HG02588 (cell line): ENCODE measurements around the gene LEFTY2.
"Not testable (repeated sequence)": the region's sequence is repeated elsewhere in the genome, so short reads cannot be mapped to it uniquely, and the experiment has no call there.

ENCODE experiments used
- ATAC-seq: cut with Tn5 transposase; IDR thresholded peaks from one replicate; pipeline ENCODE4 v1.9.1; 2021; ENCODE audit warnings: mild to moderate bottlenecking, moderate library complexity; ENCODE audit not compliant: unreplicated experiment

LEFTY2 gene

GRCh38 chr1:225931270-225932136, 9.5 kb downstream of the LEFTY2 start:
- ATAC-seq, result no peak

- ATAC-seq, result no peak
Observed at GRCh38 chr1:225930566-225930965, 10.5 kb downstream of the LEFTY2 start.

- ATAC-seq, result not testable (repeated sequence)
Observed at GRCh38 chr1:225929462-225929861, 11.6 kb downstream of the LEFTY2 start.

GRCh38 chr1:225928186-225929175, 12.5 kb downstream of the LEFTY2 start:
- ATAC-seq, result no peak

GRCh38 chr1:225926551-225927113, 14.4 kb downstream of the LEFTY2 start:
- no peak for ATAC-seq

- peak; percentile 98 for ATAC-seq
Observed at GRCh38 chr1:225923692-225924555, 17.1 kb downstream of the LEFTY2 start, which contains the start of gene PYCR2. Gene PYCR2, minus strand, starts transcription at chr1:225924250. Its CDS starts 140 bp downstream, at chr1:225924110.

GRCh38 chr1:225923381-225923691, 17.7 kb downstream of the LEFTY2 start:
- ATAC-seq, result no peak

GRCh38 chr1:225921734-225922709, 19.0 kb downstream of the LEFTY2 start:
- ATAC-seq, result no peak

GRCh38 chr1:225919906-225920305, 21.1 kb downstream of the LEFTY2 start:
- ATAC-seq, result no peak

GRCh38 chr1:225918280-225918679, 22.7 kb downstream of the LEFTY2 start:
- ATAC-seq, result no peak

- no peak for ATAC-seq
Observed at GRCh38 chr1:225917536-225917935, 23.5 kb downstream of the LEFTY2 start.

GRCh38 chr1:225917101-225917500, 23.9 kb downstream of the LEFTY2 start:
- no peak for ATAC-seq

- ATAC-seq, result no peak
Observed at GRCh38 chr1:225915538-225915991, 25.5 kb downstream of the LEFTY2 start.

- no peak for ATAC-seq
Observed at GRCh38 chr1:225914947-225915346, 26.1 kb downstream of the LEFTY2 start.

- ATAC-seq, result no peak
Observed at GRCh38 chr1:225914391-225914790, 26.6 kb downstream of the LEFTY2 start.

- no peak for ATAC-seq
Observed at GRCh38 chr1:225911191-225912130, 29.6 kb downstream of the LEFTY2 start.

GRCh38 chr1:225909477-225909876, 31.5 kb downstream of the LEFTY2 start:
- ATAC-seq, result no peak

GRCh38 chr1:225908773-225909172, 32.2 kb downstream of the LEFTY2 start:
- ATAC-seq, result no peak
